ENCODE data around the gene CLDN9.
"Not testable (repeated sequence)": the region's sequence is repeated elsewhere in the genome, so short reads cannot be mapped to it uniquely, and the experiment has no call there.

Gene CLDN9

DNA sequence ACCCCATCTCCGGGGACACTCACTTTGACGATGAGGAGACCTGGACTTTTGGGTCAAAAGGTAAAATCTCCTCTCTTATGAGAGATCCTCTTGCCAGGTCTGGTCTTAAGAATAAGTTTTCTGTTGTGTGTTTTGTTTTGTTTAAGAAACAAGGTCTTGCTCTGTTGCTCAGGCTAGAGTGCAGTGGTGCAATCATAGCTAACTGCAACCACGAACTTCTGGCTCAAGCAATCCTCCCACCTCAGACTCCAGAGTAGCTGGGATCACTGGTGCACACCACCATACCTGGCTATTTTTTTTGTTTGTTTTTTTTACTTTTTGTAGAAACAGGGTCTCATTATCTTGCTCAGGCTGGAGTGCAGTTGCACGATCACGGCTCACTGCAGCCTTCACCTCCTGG lies 37.8 kb downstream of the CLDN9 start:
- DNase-seq (ENCODE audit: extremely low spot score), result no peak
- POLR2A ChIA-PET, result no interaction called here
- CTCF ChIA-PET, result interaction anchor here (0.9 to 5.4 kb wide), 4 partner anchors 8 to 23 kb away, joined by 3 to 48 read pairs (median 16); no protein-coding TSS in a partner anchor
- TF ChIP-seq CTCF (IDR thresholded peaks at IDR 0.05; ENCODE audit: control extremely low read depth, extremely low read depth, low read depth, missing control alignments), result no peak

- DNase-seq (ENCODE audit: extremely low spot score), result no peak
- no peak for TF ChIP-seq CTCF (IDR thresholded peaks at IDR 0.05; ENCODE audit: control extremely low read depth, extremely low read depth, low read depth, missing control alignments)
- ChIA-PET CTCF (interaction anchor here (1.2 to 5.4 kb wide), 4 partner anchors 7 to 78 kb away, joined by 4 to 48 read pairs (median 16); no protein-coding TSS in a partner anchor), POLR2A (interaction anchor here (1.2 kb wide), 1 partner anchor 24 kb away, joined by 3 read pairs; no protein-coding TSS in a partner anchor)
Observed at GRCh38 chr16:3051009-3051408, 38.3 kb downstream of the CLDN9 start.

DNA sequence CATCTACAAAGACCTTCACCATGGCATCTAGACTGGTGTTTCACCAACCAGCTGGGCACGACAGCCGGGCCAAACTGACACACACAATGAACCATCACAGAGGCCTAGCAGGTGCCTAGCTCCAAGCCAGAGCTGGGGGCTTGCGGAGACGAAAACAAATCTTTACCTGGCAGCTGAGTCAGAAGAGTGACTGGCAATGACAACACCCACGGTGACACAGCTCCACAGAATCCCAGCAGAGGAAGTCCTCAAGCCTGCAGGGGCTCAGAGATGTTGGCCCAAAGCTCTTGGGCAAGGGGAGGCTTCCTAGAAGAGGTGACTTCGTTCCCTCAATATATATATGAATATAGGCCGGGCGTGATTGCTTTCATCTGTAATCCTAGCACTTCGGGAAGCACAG lies 38.8 kb downstream of the CLDN9 start:
- ChIA-PET POLR2A (interaction anchor here (0.7 to 1.2 kb wide), 2 partner anchors 23 to 29 kb away, joined by 3 read pairs; no protein-coding TSS in a partner anchor), CTCF (interaction anchor here (1.2 to 5.4 kb wide), 3 partner anchors 19 to 78 kb away, joined by 4 to 48 read pairs (median 7); no protein-coding TSS in a partner anchor)
- TF ChIP-seq CTCF (IDR thresholded peaks at IDR 0.05; ENCODE audit: control extremely low read depth, extremely low read depth, low read depth, missing control alignments), result no peak

GRCh38 chr16:3052571-3053329 lies 40.0 kb downstream of the CLDN9 start:
- CTCF ChIA-PET, POLR2A ChIA-PET: not testable (repeated sequence)

More for the DNA sequence above, 38.8 kb downstream of the CLDN9 start:
- DNase-seq (ENCODE audit: extremely low spot score), result no peak

GRCh38 chr16:3053330-3053710 lies 40.6 kb downstream of the CLDN9 start:
- POLR2A ChIA-PET; DNase-seq (ENCODE audit: extremely low spot score); CTCF ChIA-PET: not testable (repeated sequence)

More at GRCh38 chr16:3052571-3053329, 40.0 kb downstream of the CLDN9 start:
- DNase-seq (ENCODE audit: extremely low spot score), result not testable (repeated sequence)

- CTCF ChIA-PET, result interaction anchor here (0.6 to 2.7 kb wide), 4 partner anchors 21 to 631 kb away, joined by 3 to 9 read pairs (median 6); no protein-coding TSS in a partner anchor
- POLR2A ChIA-PET, result no interaction called here
- no peak for DNase-seq (ENCODE audit: extremely low spot score)
- TF ChIP-seq CTCF (IDR thresholded peaks at IDR 0.05; ENCODE audit: control extremely low read depth, extremely low read depth, low read depth, missing control alignments), result no peak
Observed at GRCh38 chr16:3054965-3055733, 42.4 kb downstream of the CLDN9 start.

GRCh38 chr16:3055734-3056115 lies 43.0 kb downstream of the CLDN9 start:
- CTCF ChIA-PET, result interaction anchor here (0.9 to 2.7 kb wide), 3 partner anchors 20 to 74 kb away, joined by 3 to 9 read pairs (median 9); no protein-coding TSS in a partner anchor
- DNase-seq (ENCODE audit: extremely low spot score); POLR2A ChIA-PET: not testable (repeated sequence)

Measured in GM10248 (cell line).